GM21390 (cell line): ENCODE measurements around the gene AZGP1.
"Not testable (repeated sequence)": the region's sequence is repeated elsewhere in the genome, so short reads cannot be mapped to it uniquely, and the experiment has no call there.

Source experiments
- ATAC-seq: cut with Tn5 transposase; IDR thresholded peaks from one replicate; pipeline ENCODE4 v1.9.1; 2021; ENCODE audit not compliant: unreplicated experiment

The AZGP1 gene

GRCh38 chr7:99952649-99953048, 23.2 kb downstream of the AZGP1 start:
- not testable (repeated sequence) for ATAC-seq

- ATAC-seq = not testable (repeated sequence)
These were observed 25.0 kb downstream of the AZGP1 start for GRCh38 chr7:99950819-99951218.

GRCh38 chr7:99949645-99950228, 26.1 kb downstream of the AZGP1 start:
- ATAC-seq = no peak

- ATAC-seq = no peak
These were observed 28.2 kb downstream of the AZGP1 start for GRCh38 chr7:99947608-99948007.

- ATAC-seq = no peak
These were observed 31.2 kb downstream of the AZGP1 start for GRCh38 chr7:99944497-99945070.

- no peak for ATAC-seq
These were observed 32.0 kb downstream of the AZGP1 start for GRCh38 chr7:99943641-99944496.

- no peak for ATAC-seq
These were observed 37.5 kb downstream of the AZGP1 start for GRCh38 chr7:99938296-99938695.

GRCh38 chr7:99935009-99935408, 40.8 kb downstream of the AZGP1 start:
- not testable (repeated sequence) for ATAC-seq

GRCh38 chr7:99930376-99930775, 45.5 kb downstream of the AZGP1 start:
- ATAC-seq = no peak

- ATAC-seq = no peak
These were observed 46.1 kb downstream of the AZGP1 start for GRCh38 chr7:99929730-99930053.

GRCh38 chr7:99928994-99929729, 46.7 kb downstream of the AZGP1 start, which contains the start of gene GJC3:
TSS of gene GJC3 (minus strand) at chr7:99929620. CDS start at chr7:99929620, 0 bp downstream.
- ATAC-seq = no peak

- ATAC-seq = no peak
These were observed 47.6 kb downstream of the AZGP1 start for GRCh38 chr7:99928188-99928587.

- no peak for ATAC-seq
These were observed 48.3 kb downstream of the AZGP1 start for GRCh38 chr7:99927536-99927935.

GRCh38 chr7:99926321-99926720, 49.5 kb downstream of the AZGP1 start:
- no peak for ATAC-seq

- ATAC-seq = no peak
These were observed 52.6 kb downstream of the AZGP1 start for GRCh38 chr7:99923200-99923599.

GRCh38 chr7:99920149-99920548, 55.7 kb downstream of the AZGP1 start:
- ATAC-seq = no peak

- no peak for ATAC-seq
These were observed 56.1 kb downstream of the AZGP1 start for GRCh38 chr7:99919814-99920112.

- peak; percentile 89 for ATAC-seq
These were observed 56.6 kb downstream of the AZGP1 start, which contains the start of gene TRIM4 for GRCh38 chr7:99918959-99919813. TSS of gene TRIM4 (minus strand) at chr7:99919530. CDS start at chr7:99919401, 129 bp downstream.
